MV-4-11 (cell line): ENCODE data around the gene PLXNA1.

Experiments
- DNase-seq: peaks from one replicate; lab custom pipeline; 2025; lab: John Stamatoyannopoulos, UW

PLXNA1 gene

DNA sequence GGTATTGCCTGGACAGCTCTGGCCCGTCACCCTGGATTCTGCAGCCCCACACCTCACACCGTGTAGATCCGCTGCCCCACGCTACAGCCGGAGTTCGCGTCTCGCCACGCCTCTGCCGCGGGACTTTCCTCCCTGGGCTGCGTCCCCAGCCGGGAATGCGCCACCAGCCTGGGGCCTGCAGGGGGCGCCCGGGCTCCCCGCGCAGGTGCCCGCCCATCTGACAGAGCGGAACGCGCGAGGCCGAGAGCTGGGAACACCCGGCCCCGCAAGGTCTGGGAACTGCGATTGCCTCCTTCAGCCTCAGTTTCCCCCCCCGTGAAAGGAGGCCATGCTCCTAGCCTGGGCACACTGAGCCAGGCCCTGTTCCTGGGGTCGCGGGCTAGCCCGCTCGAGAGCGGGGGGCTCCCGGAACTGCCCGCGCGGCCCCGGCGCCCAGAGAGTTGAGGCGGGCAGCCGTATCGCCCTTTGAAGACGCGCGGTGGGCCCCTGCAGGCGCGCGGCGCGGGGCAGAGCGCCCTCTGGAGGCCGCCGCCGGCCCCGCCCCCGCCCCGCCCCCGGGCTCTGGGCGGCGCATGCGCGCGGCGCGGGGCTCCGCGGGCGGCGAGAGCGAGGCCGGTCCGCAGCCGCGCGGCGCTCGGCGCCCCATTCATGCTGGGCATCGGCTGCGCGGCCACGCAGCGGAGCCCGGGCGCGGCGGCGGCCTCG, at the start of gene PLXNA1:
TSS of gene PLXNA1 (plus strand) at position 645 of the 705 bp plus-strand sequence. CDS start 5,479 bp downstream, outside the sequence.
- peak; percentile 57 for DNase-seq

DNA sequence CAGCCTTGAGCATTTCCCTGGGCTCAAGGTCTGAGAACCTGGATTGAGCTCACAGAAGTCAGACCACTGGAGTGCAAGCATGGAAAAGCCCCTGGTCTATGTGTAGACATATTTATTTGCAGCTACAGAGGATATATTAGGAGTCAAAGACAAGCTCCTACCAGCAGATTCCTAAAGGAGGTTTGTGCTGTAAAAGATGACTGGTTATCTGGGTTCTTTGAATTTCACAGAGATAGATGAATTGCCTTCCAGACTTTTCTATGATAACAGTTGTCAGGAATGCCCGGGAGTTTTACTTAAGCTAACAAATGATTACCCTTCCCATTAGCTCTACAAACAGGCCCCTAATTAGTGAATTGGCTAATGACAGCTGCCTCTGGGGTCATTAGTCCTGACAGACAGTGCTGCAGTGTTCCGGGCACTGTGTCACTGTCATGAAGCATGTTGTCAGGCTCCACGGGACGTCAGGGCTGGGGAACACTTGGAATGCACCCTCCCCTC, 48.8 kb upstream of the PLXNA1 start:
- no peak for DNase-seq

DNA sequence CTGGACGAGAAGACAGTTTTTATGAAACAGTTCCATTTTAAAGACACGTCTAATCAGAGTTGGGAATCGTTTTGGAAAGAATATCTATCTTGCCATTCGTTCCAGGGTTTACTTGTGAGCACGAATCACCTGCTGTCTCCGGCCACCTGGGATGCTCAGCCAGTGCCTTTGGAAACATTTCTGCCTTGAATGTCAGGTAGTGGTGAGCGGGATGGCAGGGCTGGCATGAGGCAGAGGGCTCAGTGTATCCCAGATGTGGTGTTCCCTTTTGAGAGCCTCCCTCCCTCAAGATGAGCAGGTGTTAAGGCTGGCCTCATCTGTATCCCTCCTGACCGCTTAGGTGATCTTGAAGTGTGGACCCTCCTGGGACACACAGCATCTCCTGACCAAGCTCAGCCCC, 47.9 kb upstream of the PLXNA1 start:
- no peak for DNase-seq

DNA sequence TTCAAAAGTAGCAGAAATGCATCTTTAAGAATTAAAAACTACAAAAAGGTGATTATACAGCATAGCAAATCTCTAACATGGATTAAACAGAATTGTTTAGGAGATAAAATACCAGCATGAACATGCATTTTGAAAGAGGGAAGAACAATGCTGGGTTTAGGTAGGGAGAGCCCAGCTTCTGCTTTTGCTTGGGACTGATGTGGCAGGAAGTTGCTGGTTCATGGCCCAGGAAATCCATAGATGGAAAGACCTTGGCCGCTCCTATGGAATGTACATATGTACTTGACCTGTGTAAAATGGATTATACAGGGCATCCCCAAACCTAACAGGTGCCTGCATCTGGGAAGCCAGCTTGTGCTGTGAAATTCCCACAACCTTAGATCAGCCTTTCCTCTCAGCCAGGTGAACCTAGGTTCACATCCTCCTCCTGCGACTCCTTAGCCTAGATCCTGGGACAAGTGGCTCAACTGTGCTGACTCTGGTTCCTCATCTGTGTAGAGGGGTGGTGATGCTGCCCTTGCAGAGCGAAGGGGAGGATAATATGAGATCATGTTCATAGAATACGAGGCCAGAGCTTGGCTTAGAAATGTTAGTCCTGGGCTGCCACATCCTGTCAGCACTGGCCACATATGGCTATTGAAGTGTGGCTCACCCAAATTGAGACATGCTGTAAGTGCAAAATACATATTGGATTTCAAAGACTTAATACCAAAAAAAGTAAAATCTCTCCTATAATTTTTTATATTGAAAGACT, 47.0 kb upstream of the PLXNA1 start:
- peak; percentile 20 for DNase-seq

DNA sequence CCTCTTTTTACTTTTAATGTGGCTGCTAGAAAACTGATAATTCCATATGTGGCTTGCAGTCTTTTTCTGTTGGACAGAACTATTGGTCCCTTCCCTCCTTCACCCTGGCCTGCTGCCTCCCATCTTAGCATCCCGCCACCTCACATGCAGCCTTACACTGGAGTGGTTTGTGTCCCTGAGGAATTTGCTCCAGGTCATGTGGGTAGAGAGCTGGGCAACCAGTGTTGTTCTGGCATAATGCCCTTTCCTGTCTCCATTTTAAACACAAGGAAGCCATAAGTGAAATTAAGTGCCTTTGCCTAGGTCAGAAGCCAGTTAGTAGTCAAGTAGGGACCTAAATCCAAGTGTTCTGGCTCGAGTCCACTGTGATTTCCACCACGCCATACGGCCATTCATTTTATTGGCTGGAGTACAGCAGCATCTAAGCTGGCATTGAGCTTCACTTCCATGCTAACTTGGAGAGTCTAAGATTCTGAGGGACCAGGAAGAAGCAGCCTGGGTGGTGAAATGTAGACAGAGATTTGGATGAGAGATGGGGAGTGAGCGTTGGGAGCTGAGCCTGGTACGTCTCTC, 46.0 kb upstream of the PLXNA1 start:
- DNase-seq, result no peak

DNA sequence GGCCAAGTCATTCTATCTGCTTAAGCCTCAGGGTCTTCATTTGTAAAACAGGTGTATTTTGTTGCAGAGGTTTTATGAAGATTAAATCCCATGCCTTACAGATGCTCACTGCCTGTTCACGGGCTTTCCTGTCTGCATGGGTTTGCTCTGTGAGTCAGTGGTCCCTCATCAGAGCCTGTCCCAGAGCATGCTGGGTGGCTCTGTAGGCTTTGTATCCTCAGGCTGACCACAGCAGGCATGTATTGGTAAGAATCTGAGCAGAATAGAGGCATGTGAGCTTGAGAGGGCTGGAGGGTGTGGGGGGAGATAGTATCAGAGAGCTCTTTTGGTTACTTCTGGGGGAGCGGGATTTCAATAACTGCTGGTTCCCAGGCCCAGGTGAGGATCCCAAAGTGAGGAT, 45.4 kb upstream of the PLXNA1 start:
- no peak for DNase-seq

DNA sequence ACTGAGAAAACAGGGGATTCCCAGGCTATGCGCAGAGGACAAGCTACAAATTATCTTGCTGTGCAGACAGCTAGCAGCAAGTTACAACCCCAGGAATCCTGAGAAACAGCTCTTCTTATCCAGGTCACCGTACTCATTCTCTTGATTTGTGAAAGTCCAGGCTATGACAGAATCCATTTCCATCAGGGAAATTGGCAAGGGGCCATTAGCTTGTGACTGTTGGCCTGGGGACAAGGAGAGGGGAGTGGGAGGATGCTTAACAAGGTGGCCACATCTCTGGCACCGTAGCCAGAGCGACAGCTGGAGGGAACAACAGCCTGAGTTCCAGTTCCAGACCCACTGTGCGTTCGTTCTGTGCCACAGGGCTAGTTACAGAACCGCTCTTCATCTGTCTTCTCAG, 44.9 kb upstream of the PLXNA1 start:
- DNase-seq, result no peak

DNA sequence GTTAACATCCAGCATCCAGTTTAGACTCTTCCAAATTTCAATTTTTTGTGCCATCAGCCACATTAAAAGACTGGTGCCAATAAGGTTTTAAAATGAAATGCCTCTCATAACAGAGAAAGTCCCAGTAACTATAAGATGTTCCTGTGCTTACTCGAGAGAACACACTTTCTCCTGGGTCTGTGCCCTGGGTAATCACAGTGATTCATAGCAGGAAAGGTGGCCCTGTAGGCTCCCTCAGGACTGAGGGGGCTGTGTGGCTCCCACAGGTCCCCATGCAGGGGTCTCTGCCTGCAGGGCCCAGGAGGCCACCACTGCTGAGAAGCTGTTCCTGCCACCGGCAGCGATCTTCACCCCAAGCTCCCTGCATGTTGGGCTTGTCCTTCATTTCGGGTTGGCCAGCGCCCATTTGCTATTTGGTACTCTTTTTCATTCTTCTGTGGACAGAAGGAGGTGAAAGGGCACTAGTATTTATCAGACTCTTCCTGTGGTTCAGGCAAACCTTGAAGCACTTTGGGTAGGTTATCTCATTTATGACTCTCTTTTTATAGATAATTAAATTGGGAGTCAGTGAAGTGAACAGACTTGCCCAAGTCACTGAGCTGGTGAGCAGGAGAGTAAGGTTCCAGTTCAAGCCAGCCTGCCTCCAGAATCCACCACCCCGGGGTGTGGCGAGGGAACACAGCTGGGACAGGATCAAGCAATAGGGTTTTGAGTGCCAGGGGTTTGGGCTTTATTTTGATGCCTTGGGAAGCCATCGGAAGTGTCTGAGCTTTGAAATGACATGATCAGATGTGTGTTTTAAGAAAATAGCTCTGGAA, 44.2 kb upstream of the PLXNA1 start:
- no peak for DNase-seq

DNA sequence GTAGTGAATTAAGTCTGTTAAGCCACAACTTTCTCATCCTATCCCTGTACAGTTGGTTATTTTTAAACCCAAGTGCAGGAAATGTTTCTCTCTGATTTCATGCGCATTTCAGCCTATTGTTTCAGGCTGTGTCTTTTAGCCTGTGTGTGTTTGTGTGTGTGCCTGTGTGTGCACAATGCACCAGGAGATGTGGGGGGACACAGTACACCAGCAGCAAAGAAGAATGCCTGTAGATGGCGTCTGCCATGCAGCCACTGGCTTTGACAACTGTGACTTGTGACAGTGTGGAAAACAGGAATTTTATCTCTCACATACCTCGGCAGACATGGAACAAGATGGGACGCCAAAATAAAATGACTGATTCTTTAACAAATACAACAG, 43.6 kb upstream of the PLXNA1 start:
- no peak for DNase-seq

DNA sequence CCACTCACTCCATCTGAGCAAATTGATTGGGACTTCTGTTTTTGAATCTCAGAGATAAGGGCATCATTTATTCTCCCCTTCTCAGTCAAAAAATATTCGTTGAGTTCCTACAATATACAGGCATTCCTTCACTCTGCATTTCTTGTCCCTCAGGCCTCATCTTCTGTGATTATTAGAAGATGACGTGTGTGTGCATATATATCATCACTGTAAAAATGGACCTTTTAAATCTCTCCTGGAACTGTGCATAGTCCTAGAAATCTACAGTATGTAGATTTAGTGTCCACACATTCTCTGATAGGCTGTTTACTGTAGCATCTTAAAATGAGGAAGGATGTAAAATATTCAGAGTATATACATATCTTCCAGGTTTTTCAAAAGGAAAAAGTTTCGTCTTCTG, 43.2 kb upstream of the PLXNA1 start:
- no peak for DNase-seq

DNA sequence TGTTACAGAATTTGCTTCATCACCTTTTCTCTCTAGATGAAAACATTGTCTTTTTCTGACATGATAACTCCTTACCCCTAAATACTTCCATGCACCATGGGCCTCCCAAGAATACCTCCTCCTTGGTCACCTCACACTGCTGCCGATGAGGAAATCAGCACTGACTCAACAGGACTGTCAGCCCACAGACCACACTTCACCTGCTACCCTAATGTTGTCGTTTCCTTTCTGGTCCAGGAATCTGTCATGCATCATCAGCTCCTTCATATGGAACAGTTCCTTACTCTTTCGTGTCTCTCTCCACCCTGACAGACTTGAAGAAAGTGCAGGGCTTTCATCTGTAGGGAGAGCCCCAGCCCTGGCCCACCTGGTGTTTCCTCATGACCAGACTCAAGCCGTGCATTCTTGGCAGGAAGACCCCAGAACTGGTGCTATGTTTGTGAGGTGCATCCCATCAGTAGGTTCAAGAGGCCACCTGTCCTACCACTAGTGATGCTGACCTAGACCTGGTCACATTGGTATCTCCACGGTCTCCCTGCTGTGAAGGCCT, 41.1 kb upstream of the PLXNA1 start:
- DNase-seq, result no peak

DNA sequence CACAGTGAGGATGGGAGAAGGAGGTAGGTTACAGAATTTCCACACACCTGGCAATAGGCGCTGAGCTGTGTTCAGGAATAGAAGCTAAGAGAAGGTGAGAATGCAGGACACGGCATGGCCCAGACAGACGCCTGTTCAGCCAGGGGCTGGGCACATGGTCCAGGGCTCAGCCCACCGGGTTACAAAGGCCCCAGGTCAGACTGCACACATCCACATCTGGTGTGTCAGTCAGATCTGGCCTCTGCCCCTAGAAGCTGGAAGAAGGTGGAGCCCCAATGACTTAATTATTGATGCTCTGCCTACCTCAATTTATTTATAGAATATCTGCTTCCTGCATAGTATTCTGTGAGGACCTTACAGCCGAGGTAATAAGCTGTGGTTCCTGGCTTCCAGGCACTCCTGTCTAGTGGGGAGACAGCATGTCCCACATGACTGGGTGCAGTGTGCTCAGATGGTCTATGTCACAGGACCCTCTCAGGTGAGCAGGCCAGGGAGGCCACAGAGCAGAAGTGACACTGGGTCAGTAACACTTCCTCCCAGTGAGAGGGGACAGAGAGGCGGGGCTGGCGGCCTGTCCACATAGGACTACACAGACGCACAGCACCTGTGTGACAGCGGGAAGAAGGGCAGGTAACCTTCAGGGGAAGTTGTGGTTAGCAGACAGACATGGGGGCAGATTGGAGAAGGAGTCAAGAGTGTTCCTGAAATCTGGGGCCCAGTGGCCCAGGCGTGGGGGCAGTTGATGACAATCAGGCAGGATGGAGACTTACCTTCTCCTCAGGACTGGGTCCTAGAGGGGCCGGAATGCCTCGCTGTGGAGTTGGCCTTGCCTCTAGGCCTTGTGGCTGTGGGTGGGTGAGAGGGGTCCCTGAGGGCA, 38.6 kb upstream of the PLXNA1 start:
- no peak for DNase-seq

DNA sequence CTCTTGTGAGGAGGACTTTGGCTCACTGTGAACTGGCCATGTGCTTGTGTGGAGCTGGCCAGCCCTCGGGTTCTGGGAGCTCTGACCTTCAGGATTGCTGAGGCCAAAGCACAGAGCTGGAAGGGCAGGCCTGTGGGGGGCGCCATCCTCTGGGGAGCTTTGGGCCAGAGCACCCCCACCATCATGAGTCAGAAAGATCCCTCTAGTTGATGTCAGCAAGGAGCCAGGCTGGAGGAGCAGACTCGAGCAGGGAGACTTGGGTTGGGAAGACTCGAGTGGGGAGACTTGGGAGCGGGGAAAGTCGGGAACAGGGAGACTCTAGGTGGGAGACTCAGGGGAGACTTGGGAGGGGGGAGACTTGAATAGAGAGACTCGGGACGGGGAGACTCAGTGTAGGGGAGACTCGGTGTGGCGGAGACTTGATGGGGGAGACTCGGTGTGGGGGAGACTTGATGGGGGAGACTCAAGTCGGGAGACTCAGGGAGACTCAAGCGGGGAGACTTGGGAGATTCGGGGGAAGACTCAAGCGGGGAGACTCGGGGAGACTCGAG, 37.7 kb upstream of the PLXNA1 start:
- no peak for DNase-seq

DNA sequence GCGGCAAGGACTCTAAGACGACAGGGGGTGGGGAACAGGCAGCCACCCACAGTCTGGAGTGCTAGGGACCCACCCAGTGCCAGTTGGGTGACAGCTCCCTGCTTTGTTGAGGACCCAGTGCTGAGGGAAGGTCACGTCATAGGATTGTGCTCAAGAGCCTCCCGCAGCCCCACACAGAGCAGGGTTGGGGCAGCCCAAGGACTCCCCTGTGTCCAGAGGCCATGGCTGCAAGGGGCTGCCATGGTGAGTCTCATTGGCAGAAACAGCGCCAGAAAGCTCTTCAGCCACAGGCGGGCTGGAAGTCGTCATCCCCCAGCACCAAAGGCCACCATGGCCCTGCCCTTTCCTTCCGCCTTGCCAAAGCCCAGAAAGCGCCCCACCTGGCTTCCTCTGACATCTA, 37.0 kb upstream of the PLXNA1 start:
- no peak for DNase-seq

DNA sequence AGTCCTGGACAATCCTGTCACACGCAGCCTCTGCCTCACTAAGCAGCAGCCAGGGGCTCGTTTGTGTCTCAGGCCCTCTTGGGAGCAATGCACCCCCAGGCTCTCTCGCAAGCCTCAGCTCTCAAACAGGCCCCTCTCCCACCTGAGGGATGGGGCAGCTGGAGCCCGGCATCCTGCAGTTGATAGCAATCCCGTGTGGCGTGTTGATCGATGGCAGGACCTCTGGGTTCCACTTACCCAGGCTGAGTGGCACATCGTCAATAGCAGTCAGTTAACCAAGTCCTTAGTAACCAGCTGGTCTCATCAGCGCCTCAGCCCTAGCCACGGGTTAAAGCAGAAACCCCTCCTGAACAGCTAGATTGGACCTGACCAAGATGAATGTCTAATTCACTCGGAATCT, 36.5 kb upstream of the PLXNA1 start:
- no peak for DNase-seq

DNA sequence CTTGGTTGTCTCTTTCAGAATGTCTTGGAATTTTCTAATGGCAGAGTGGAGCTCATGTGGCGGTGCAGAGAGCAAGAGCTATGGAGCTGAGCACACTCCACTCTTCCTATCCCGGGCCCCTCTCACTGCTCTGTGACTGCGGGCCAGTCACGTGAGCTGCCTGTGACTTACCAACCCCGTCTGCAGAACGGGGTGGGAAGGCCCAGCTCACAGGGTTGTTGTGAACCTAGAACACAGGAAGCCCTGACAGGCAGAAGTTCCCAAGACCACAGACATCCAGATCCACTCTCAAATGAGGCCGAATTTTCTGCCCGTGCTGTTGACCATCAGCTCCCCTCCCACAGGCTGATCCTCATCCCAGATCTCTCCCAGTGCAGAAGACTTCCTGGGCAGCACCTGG, 35.5 kb upstream of the PLXNA1 start:
- no peak for DNase-seq

DNA sequence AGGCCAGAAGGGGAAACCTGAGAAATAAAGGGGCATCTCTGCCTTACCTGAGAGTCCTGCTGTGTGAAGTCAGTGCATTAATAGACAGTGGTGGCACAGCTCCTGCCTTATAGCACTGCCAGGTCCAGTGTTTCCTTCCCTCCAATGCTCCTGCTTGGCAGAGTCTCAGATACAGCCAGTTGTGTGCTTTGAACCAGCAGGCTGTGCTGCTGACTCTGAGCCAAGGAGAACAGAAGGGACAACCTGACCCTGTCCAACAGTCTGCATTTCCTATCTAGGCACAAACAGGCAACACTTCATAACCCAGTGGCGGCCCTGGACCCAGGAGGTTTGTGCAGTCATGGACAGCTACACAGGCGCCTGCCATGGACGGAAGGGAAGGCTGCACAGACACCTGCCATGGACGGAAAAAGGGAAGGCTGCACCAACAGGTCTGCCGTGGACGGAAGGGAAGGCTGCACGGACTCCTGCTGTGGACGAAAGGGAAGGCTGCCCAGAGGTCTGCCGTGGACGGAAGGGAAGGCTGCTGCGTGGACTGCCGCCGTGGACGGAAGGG, 33.9 kb upstream of the PLXNA1 start:
- DNase-seq, result no peak

DNA sequence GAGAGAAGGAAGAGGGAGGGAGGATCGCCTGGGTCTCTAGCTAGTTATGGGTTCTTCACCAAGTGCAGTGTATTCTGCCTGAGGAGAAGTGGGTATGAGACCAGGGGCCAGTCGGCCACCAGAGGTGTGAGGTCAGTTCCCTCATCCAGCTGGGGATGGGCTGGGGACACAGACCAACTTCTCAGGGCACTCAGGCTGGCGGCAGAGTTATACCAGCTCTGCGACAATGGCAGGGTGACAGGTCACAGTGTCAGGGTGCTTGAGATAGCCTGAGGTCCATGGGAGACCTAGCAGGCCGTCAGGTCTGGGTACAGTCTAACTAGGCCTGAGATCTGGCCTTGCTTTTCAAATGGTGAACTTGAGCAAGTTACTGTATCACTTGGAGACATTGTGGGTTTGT, 31.4 kb upstream of the PLXNA1 start:
- DNase-seq, result no peak

DNA sequence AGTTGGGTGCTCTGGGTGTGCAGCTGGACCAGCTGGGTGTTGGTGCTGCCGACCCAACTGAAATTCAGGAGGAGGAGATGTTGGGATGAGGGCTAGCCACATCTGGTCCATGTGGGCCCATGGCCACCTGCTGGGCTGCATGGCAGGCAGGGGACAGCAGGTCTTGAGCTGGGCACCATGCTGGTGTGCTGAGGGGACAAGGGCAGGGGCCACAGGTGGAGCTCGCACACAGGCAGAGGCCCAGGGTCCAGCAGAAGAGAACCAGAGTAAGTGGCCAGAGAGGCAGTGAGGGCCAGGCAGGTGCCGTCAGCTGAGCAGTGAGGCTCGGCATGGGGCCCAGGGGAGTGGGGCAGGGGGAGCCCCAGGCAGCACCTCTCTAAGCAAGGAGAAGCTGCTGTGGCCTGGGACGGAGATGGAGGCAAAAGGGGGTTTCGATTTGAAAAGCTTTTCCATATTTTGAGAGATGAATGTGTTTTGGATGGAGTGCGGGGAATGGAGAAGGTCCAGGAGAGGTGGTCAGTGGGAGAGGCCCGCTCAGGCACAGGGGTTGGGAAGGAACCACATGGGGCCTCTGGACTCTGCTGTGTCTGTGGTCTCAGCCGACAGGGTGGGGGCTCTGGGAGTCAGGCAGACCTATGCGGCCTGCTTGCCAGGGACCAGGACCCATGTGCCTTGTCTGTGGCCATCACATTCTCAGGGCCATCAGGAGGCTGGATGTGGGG, 30.5 kb upstream of the PLXNA1 start:
- no peak for DNase-seq
